SK-N-SH (cell line): ENCODE measurements around the gene SKIC8.

Source experiments
- POLR2AphosphoS5 ChIP-seq: IDR thresholded peaks from 2 replicates; pipeline ENCODE4 v1.6.1; 2012; ENCODE audit warnings: low read depth, low read length
- RCOR1 ChIP-seq: fragments of 150-350 bp; IDR thresholded peaks from 2 replicates; pipeline ENCODE4 v1.6.1; 2017; ENCODE audit warnings: antibody characterized with exemption, low read length
- TAF1 ChIP-seq: IDR thresholded peaks from 2 replicates; pipeline ENCODE4 v1.6.1; 2012; ENCODE audit warnings: low read depth, mild to moderate bottlenecking, low read length, moderate library complexity, borderline replicate concordance
- TF ChIP-seq, protein P1 (sequence below): fragments of 200-600 bp; sonication (generic); IDR thresholded peaks from 2 replicates; pipeline ENCODE4 v1.6.1; 2017; ENCODE audit warnings: antibody characterized with exemption, mild to moderate bottlenecking, moderate library complexity
- TF ChIP-seq, protein P2 (sequence below): IDR thresholded peaks from 2 replicates; pipeline ENCODE4 v1.6.1; 2012; ENCODE audit warnings: mild to moderate bottlenecking, low read depth, low read length, moderate library complexity

DNA sequence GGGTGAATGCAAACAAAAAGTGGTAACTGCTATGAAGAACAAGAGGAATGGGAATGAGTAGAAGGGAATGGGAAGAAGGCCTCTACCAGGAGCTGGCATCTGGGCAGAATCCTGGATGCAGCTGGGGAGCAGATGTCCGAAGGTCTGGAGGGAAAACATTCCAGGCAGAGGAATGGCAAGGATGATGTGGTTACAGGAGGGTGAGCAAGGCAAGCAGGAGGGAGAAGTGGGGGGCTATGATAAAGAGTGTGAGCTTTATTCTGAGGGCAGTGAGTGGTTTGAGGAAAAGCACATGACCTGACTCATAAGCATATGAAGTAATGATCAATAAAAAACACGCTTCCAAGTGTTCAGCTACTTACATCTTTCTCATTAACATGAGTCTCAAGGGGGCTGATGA lies 17.1 kb downstream of the SKIC8 start:
- TF ChIP-seq TAF1, result no peak
- TF ChIP-seq POLR2AphosphoS5, result no peak
- TF ChIP-seq, protein P1, sequence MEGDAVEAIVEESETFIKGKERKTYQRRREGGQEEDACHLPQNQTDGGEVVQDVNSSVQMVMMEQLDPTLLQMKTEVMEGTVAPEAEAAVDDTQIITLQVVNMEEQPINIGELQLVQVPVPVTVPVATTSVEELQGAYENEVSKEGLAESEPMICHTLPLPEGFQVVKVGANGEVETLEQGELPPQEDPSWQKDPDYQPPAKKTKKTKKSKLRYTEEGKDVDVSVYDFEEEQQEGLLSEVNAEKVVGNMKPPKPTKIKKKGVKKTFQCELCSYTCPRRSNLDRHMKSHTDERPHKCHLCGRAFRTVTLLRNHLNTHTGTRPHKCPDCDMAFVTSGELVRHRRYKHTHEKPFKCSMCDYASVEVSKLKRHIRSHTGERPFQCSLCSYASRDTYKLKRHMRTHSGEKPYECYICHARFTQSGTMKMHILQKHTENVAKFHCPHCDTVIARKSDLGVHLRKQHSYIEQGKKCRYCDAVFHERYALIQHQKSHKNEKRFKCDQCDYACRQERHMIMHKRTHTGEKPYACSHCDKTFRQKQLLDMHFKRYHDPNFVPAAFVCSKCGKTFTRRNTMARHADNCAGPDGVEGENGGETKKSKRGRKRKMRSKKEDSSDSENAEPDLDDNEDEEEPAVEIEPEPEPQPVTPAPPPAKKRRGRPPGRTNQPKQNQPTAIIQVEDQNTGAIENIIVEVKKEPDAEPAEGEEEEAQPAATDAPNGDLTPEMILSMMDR, result no peak
- no peak for TF ChIP-seq RCOR1
- TF ChIP-seq, protein P2, sequence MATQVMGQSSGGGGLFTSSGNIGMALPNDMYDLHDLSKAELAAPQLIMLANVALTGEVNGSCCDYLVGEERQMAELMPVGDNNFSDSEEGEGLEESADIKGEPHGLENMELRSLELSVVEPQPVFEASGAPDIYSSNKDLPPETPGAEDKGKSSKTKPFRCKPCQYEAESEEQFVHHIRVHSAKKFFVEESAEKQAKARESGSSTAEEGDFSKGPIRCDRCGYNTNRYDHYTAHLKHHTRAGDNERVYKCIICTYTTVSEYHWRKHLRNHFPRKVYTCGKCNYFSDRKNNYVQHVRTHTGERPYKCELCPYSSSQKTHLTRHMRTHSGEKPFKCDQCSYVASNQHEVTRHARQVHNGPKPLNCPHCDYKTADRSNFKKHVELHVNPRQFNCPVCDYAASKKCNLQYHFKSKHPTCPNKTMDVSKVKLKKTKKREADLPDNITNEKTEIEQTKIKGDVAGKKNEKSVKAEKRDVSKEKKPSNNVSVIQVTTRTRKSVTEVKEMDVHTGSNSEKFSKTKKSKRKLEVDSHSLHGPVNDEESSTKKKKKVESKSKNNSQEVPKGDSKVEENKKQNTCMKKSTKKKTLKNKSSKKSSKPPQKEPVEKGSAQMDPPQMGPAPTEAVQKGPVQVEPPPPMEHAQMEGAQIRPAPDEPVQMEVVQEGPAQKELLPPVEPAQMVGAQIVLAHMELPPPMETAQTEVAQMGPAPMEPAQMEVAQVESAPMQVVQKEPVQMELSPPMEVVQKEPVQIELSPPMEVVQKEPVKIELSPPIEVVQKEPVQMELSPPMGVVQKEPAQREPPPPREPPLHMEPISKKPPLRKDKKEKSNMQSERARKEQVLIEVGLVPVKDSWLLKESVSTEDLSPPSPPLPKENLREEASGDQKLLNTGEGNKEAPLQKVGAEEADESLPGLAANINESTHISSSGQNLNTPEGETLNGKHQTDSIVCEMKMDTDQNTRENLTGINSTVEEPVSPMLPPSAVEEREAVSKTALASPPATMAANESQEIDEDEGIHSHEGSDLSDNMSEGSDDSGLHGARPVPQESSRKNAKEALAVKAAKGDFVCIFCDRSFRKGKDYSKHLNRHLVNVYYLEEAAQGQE, result no peak
